Effector memory CD8-positive, alpha-beta T cell (primary cell): ENCODE data around the gene SUMO2.
"Not testable (repeated sequence)": the region's sequence is repeated elsewhere in the genome, so short reads cannot be mapped to it uniquely, and the experiment has no call there.

Experiments used
- ATAC-seq: fragments of 150-1000 bp; cut with Tn5 transposase; replicated peaks from 2 replicates; pipeline ENCODE4 v1.10.0; 2021; ENCODE audit warnings: mild to moderate bottlenecking, moderate library complexity
- DNase-seq, 3 experiments: peaks; one replicate each; pipeline ENCODE4 v3.0.0; 2021
- H3K27ac Mint-ChIP-seq, 2 donors: one replicate each; pipeline ENCODE4 v1.8.0; 2022; ENCODE audit warnings: mild to moderate bottlenecking in 2 of 2, mixed read lengths in 2 of 2, moderate library complexity in 2 of 2
- H3K27me3 Mint-ChIP-seq, 2 donors: one replicate each; pipeline ENCODE4 v1.8.0; 2022; ENCODE audit warnings: mixed read lengths in 2 of 2
- H3K36me3 Mint-ChIP-seq: one replicate; pipeline ENCODE4 v1.8.0; 2022; ENCODE audit warnings: mild to moderate bottlenecking, moderate library complexity, mixed read lengths; ENCODE audit not compliant: insufficient read depth
- H3K4me1 Mint-ChIP-seq, 2 donors: one replicate each; pipeline ENCODE4 v1.8.0; 2022; ENCODE audit warnings: low read depth in 2 of 2, mixed read lengths in 2 of 2
- H3K4me3 Mint-ChIP-seq, 2 donors: one replicate each; pipeline ENCODE4 v1.8.0; 2022; ENCODE audit warnings: mild to moderate bottlenecking in 2 of 2, mixed read lengths in 2 of 2, moderate library complexity in 2 of 2
- H3K9me3 Mint-ChIP-seq, 2 donors: one replicate each; pipeline ENCODE4 v1.8.0; 2022; ENCODE audit warnings: mixed read lengths in 2 of 2

SUMO2 gene

DNA sequence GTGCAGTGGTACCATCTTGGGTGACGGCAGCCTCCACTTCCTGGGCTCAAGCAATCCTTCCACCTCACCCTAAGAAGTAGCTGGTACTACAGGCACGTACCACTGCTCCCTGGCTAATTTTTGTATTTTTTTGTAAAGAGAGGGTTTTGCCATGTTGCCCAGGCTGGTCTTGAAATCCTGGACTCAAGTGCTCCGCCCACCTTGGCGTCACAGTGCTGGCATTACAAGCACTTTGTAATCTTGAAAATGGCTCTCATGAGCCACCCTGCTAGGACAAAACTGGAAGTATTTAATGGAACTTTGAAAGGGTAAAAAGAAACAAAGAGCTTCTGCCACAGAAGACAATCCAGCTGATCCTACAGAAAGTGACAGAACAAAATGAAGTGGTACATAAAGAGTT is 9.2 kb downstream of the SUMO2 start:
- Mint-ChIP-seq H3K4me3 (no peak overlapping the region), H3K36me3 (peaks cover 91% of the 10 kb centered on the region), H3K27ac (peak overlapping the region; percentile 44 to 77), H3K27me3 (no peaks in the 10 kb centered on the region), H3K4me1 (peaks cover 7 to 8% of the 10 kb centered on the region in 2 donors), H3K9me3 (no peaks in the 10 kb centered on the region)
- ATAC-seq (no peak), DNase-seq (no peak)

- Mint-ChIP-seq H3K4me1 (peaks cover 4 to 8% of the 10 kb centered on the region in 2 donors), H3K4me3 (no peak overlapping the region), H3K36me3 (peaks cover 85% of the 10 kb centered on the region), H3K9me3 (no peaks in the 10 kb centered on the region), H3K27ac (peak overlapping the region in 1 of 2 donors; percentile 58), H3K27me3 (no peaks in the 10 kb centered on the region)
- no peak for ATAC-seq
- DNase-seq: no peak
Measured at GRCh38 chr17:75168998-75169397, 13.8 kb downstream of the SUMO2 start.

- not testable (repeated sequence) for H3K4me1 Mint-ChIP-seq, H3K27me3 Mint-ChIP-seq, ATAC-seq, DNase-seq, H3K27ac Mint-ChIP-seq, H3K4me3 Mint-ChIP-seq, H3K9me3 Mint-ChIP-seq
- H3K36me3 Mint-ChIP-seq: peaks cover 56% of the 10 kb centered on the region
Measured at GRCh38 chr17:75164606-75165005, 18.2 kb downstream of the SUMO2 start.

- H3K27me3 Mint-ChIP-seq: no peaks in the 10 kb centered on the region
- DNase-seq (no peak), ATAC-seq (no peak)
- H3K9me3 Mint-ChIP-seq: no peaks in the 10 kb centered on the region
- no peak overlapping the region for H3K27ac Mint-ChIP-seq
- no peak overlapping the region for H3K4me3 Mint-ChIP-seq
- peaks cover 42% of the 10 kb centered on the region for H3K36me3 Mint-ChIP-seq
- no peaks in the 10 kb centered on the region for H3K4me1 Mint-ChIP-seq
Measured at GRCh38 chr17:75163074-75163473, 19.7 kb downstream of the SUMO2 start.

- DNase-seq (no peak), ATAC-seq (no peak)
- peaks cover 30% of the 10 kb centered on the region for H3K36me3 Mint-ChIP-seq
- H3K4me1 Mint-ChIP-seq: no peaks in the 10 kb centered on the region
- peak overlapping the region in 1 of 2 donors; percentile 71 for H3K27ac Mint-ChIP-seq
- H3K27me3 Mint-ChIP-seq: no peaks in the 10 kb centered on the region
- H3K4me3 Mint-ChIP-seq: no peak overlapping the region
- H3K9me3 Mint-ChIP-seq: no peaks in the 10 kb centered on the region
Measured at GRCh38 chr17:75160211-75160610, 22.5 kb downstream of the SUMO2 start.

DNA sequence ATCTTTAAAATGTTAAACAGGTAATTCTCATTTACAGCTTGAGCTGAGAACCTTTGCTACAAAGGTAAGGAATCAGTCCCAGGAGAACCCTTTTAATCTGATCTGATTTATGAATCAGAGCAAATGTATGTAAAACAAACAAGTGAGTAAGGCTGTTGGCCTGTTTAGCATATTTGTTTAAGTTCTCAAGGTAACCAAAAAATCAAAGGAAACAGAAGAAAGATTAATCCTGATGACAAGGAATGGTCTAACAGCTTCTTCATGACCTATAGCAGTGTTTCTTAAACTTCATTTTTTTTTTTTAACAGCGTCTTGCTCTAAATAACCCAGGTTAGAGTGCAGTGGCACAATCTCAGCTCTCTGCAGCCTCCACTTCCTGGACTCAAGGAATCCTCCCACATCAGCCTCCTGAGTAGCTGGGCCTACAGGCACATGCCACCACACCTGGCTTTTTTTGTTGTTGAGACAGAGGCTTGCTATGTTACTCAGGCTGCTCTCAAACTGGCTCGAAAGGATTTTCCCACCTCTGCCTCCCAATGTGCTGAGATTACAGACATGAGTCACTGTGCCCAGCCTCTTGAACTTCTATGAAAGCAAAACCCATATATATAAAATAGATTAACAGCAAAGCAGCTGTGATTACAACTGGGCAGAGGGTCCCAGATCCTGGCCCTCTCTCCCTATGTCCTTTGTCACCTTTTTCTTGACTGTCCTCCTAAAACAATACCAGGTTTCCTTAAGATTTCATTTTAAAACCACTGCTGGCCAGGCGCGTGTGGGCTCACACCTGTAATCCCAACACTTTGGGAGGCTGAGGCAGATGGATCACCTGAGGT is 23.3 kb downstream of the SUMO2 start:
- DNase-seq (no peak), ATAC-seq (no peak)
- Mint-ChIP-seq H3K27me3 (no peaks in the 10 kb centered on the region), H3K4me1 (peaks cover 4 to 5% of the 10 kb centered on the region in 2 donors), H3K4me3 (no peak overlapping the region), H3K27ac (peak overlapping the region in 1 of 2 donors; percentile 71), H3K36me3 (peaks cover 31% of the 10 kb centered on the region), H3K9me3 (no peaks in the 10 kb centered on the region)

DNA sequence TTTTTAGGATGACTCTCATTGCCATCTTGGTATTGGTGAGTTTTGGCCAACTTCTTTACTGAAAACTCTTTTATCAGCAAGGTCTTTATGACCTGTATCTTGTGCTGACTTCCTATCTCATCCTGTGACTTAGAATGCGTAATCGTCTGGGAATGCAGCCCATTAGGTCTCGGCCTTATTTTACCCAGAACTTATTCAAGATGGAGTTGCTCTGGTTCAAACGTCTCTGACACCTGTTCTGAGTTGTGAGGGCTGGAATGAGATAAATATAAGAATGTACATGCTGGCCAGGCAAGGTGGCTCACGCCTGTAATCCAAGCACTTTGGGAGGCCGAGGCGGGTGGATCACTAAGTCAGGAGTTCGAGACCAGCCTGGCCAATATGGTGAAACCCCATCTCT is 24.3 kb downstream of the SUMO2 start:
- not testable (repeated sequence) for H3K4me1 Mint-ChIP-seq, H3K4me3 Mint-ChIP-seq, H3K9me3 Mint-ChIP-seq, DNase-seq, ATAC-seq, H3K27me3 Mint-ChIP-seq, H3K27ac Mint-ChIP-seq
- H3K36me3 Mint-ChIP-seq: peaks cover 33% of the 10 kb centered on the region

GRCh38 chr17:75155191-75155601 is 27.6 kb downstream of the SUMO2 start:
- H3K4me1 Mint-ChIP-seq: peaks cover 20 to 26% of the 10 kb centered on the region in 2 donors
- H3K27ac Mint-ChIP-seq: peak overlapping the region in 1 of 2 donors; percentile 79
- DNase-seq: no peak
- H3K9me3 Mint-ChIP-seq: no peaks in the 10 kb centered on the region
- peaks cover 28% of the 10 kb centered on the region for H3K36me3 Mint-ChIP-seq
- peak overlapping the region; percentile 18 to 96 for H3K4me3 Mint-ChIP-seq
- no peak for ATAC-seq
- H3K27me3 Mint-ChIP-seq: no peaks in the 10 kb centered on the region

DNA sequence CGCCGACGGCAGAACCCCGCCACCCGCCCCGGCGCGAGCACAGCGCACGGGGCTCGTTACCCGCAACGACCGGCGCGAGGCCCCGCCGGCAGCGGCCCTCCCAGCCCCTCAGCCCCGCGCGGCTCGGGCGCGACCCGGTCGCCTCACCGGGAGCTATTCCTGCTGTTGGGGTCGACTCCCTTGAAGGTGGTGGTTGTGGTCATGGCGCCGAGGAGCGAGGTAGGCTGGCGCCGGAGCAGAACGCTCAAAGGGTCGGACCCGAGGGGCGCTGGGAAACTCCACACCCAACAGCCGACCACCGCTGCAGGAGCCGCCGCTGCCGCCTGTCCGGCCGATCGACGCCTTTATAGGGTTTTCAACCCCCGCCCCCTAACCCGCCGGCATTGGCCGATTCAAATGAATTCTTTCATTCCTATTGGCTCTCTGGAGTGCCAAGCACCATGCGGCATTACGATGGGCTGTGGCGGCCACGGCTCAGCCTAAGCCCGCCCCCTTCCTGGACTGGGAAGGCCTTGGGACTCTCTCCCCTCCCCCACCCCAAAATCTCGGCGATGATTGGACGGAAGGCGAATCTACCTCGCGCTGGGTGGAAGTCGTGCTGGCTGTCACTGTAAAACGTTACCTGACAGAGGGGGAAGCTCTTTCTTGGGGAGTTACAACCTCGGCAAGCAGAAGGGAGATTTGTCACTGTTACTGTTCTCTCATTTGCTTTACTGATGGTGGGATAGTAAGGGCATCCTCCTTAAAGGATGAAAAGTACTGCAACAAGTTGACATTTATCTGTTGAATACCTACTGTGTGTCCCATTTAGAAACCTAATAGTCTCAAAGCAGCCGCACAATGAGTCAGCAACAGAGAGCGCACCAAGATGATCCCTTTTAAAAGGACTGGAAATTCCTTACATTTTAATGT is 28.3 kb downstream of the SUMO2 start, which contains the start of gene JPT1:
TSS of gene JPT1 (minus strand) at position 318 of the 912 bp plus-strand sequence. CDS start at position 203, 115 bp downstream.
- H3K4me1 Mint-ChIP-seq: peaks cover 20 to 31% of the 10 kb centered on the region in 2 donors
- ATAC-seq: peak; percentile 95

DNA sequence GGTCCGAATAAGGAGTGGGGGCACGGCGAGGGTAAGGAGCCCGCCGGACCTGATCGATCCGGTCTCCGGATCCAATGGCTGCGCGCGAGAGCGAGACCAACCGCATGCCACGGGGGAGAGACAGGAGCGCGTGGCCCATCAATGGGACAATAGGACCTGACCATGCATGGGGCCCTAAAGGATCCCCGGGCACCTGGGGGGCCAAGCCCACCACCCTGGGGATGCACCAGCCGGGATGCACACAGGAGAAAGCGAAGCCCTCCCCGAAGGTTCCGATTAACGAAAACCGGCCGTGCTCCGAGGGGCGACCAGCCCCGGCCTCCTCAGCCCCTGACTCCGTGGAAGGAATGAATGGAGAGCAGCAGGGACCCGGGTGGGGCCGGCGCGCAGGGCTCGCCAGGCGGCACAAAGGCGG is 29.0 kb downstream of the SUMO2 start:
- Mint-ChIP-seq H3K27ac (peak overlapping the region; percentile 79 to 94), H3K9me3 (no peaks in the 10 kb centered on the region), H3K4me3 (peak overlapping the region; percentile 89 to 96), H3K36me3 (peaks cover 33% of the 10 kb centered on the region), H3K27me3 (no peaks in the 10 kb centered on the region), H3K4me1 (peaks cover 20 to 31% of the 10 kb centered on the region in 2 donors)
- ATAC-seq (no peak), DNase-seq (no peak)

More for the DNA sequence above, 28.3 kb downstream of the SUMO2 start, which contains the start of gene JPT1:
- H3K9me3 Mint-ChIP-seq: no peaks in the 10 kb centered on the region
- H3K36me3 Mint-ChIP-seq: peaks cover 31% of the 10 kb centered on the region
- H3K27me3 Mint-ChIP-seq: no peaks in the 10 kb centered on the region
- peak; percentile 89 to 93 (median 91) for DNase-seq
- peak within 1 kb of the TSS; percentile 89 to 96 for H3K4me3 Mint-ChIP-seq
- H3K27ac Mint-ChIP-seq: peak within 1 kb of the TSS; percentile 79 to 94

DNA sequence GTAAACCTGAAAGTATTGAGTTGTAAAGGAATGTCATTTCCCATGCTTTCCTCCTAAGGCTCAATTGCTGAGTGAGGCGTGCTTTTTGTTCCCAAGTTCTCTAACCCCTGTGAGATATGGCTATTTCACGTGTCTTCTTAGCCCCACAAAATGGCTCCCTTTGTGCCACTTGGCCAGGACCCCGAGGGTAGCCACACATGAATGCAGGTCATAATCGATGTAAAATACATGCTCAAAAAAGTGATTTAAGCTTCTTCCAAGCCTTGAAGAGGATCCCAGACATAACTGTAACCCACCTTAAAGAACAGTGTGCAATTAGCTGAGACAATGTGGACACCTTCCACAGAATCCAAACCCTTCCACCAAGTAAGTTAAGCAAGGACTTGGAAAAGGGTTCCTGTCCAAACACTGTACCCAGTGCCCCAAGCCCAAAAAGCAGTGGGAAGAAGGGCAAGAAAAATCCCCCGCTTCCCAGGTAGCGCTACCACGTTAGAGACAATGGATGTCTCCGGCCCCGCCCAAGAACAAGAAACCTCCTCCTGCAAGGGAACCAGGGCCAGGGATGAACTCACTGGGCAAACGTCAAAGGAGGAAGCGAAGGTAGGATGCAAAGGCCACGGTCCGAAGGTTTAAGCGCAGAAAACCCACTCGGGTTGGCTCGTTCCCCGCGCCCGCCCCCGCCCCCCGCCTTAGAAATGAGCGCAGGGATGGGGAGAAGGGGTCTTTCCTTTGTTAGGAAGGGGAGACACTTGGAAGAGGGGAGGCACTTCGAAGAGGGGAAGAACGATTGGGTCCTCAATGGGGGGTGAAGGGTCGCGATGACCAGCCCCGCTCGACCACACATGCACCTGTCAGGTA is 29.6 kb downstream of the SUMO2 start:
- peaks cover 20 to 37% of the 10 kb centered on the region in 2 donors for H3K4me1 Mint-ChIP-seq
- DNase-seq: no peak
- no peaks in the 10 kb centered on the region for H3K9me3 Mint-ChIP-seq
- peak overlapping the region; percentile 89 to 96 for H3K4me3 Mint-ChIP-seq
- ATAC-seq: no peak
- H3K27ac Mint-ChIP-seq: peak overlapping the region; percentile 79 to 94
- H3K27me3 Mint-ChIP-seq: no peaks in the 10 kb centered on the region
- H3K36me3 Mint-ChIP-seq: peaks cover 34% of the 10 kb centered on the region

DNA sequence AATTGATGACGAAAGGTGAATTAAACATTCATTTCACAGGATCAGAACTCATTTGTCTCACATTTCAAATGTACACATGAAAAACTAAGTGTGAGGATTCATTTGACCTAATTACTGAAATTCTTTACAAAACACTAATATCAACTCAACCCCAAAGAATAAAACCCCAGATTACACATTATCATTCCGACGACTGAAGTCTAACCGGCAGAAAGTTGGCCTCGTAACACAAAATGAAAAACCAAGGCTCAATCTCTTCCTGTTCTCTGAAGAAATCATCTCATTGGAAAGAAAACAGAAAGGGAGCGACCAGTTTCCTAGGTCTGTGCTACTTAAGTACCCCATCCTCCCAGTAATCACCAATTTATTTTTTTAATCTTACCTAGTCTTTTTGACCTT is 30.2 kb downstream of the SUMO2 start:
- peak overlapping the region; percentile 89 to 96 for H3K4me3 Mint-ChIP-seq
- peaks cover 20 to 38% of the 10 kb centered on the region in 2 donors for H3K4me1 Mint-ChIP-seq
- peaks cover 36% of the 10 kb centered on the region for H3K36me3 Mint-ChIP-seq
- H3K27me3 Mint-ChIP-seq: no peaks in the 10 kb centered on the region
- H3K27ac Mint-ChIP-seq: peak overlapping the region in 1 of 2 donors; percentile 79
- DNase-seq: no peak
- ATAC-seq: no peak
- H3K9me3 Mint-ChIP-seq: no peaks in the 10 kb centered on the region
